ENCODE measurements around the gene SSH3. TPM values are rescaled to one million over a fixed set of nuclear protein-coding genes. Genes with fewer than 3 reads are reported as not detected.

Gene SSH3
- total RNA-seq, 2 experiments from 2014 or later = 10.7 to 26.4 TPM

DNA sequence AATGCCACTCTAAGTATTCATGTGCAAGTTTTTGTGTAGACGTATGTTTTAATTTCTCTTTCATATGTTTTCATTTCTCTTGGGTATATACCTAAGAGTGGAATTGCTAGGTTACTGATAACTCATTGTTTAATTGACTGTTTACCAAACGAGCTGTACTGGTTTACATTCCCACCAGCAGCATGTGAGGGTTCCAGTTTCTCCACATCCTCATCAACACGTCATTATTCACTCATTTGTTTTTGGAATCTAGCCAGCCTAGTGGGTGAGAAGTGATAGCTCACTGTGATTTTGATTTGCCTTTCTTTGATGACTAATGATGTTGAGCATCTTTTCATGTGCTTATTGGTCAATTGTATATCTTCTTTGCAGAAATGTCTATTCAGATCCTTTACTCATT is 10.2 kb upstream of the SSH3 start:
- H3K4me1 Mint-ChIP-seq = peaks cover 45% of the 10 kb centered on the region
- DNase-seq (no peak), ATAC-seq (no peak)
- H3K27ac Mint-ChIP-seq = peak overlapping the region; percentile 60
- peaks cover 72% of the 10 kb centered on the region for H3K36me3 Mint-ChIP-seq
- no peak overlapping the region for H3K4me3 Mint-ChIP-seq
- CTCF ChIA-PET = interaction anchor here (0.6 to 15.2 kb wide), 6 partner anchors 10 to 28 kb away, joined by 3 to 137 read pairs (median 6); partner anchors contain the start of genes GRK2 and SSH3
- H3K27me3 Mint-ChIP-seq = no peaks in the 10 kb centered on the region
- peaks cover 8% of the 10 kb centered on the region for H3K9me3 Mint-ChIP-seq (ENCODE audit: low read depth)

GRCh38 chr11:67295846-67296245 is 7.5 kb upstream of the SSH3 start:
- Mint-ChIP-seq H3K27me3 (no peaks in the 10 kb centered on the region), H3K4me1 (peaks cover 35% of the 10 kb centered on the region), H3K4me3 (no peak overlapping the region), H3K36me3 (peaks cover 80% of the 10 kb centered on the region), H3K27ac (peak overlapping the region; percentile 15), H3K9me3 (ENCODE audit: low read depth) (peaks cover 8% of the 10 kb centered on the region)
- CTCF ChIA-PET = interaction anchor here (2.2 to 15.2 kb wide), 2 partner anchors 22 to 25 kb away, joined by 8 to 137 read pairs; partner anchors contain the start of gene GRK2
- DNase-seq (no peak), ATAC-seq (no peak)

DNA sequence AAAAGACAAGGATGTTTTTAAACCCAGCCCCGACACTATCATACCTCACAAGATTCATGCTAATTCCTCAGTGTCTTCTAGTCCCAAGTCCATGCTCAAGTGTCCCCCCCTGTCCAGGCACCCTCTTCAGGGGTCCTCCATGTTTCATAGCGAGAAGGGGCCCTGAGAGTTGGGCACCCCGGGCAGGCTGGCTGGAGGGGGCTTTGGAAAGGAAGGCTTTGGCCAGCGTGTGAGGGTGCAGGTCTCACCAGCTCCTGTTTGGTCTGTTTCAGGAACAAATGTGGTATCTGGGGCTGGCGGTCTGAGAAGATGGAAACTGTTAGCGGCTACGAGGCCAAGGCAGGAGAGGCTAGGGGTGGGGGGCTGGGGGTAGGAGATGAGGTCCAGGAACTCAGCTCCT is 4.5 kb upstream of the SSH3 start:
- Mint-ChIP-seq H3K27ac (no peak overlapping the region), H3K9me3 (ENCODE audit: low read depth) (peaks cover 8% of the 10 kb centered on the region), H3K36me3 (peaks cover 55% of the 10 kb centered on the region), H3K27me3 (no peaks in the 10 kb centered on the region), H3K4me3 (no peak overlapping the region), H3K4me1 (peaks cover 15% of the 10 kb centered on the region)
- CTCF ChIA-PET = interaction anchor here (1.6 to 1.8 kb wide), 3 partner anchors 11 to 28 kb away, joined by 4 to 10 read pairs (median 6); no protein-coding TSS in a partner anchor
- DNase-seq = no peak
- ATAC-seq = no peak

DNA sequence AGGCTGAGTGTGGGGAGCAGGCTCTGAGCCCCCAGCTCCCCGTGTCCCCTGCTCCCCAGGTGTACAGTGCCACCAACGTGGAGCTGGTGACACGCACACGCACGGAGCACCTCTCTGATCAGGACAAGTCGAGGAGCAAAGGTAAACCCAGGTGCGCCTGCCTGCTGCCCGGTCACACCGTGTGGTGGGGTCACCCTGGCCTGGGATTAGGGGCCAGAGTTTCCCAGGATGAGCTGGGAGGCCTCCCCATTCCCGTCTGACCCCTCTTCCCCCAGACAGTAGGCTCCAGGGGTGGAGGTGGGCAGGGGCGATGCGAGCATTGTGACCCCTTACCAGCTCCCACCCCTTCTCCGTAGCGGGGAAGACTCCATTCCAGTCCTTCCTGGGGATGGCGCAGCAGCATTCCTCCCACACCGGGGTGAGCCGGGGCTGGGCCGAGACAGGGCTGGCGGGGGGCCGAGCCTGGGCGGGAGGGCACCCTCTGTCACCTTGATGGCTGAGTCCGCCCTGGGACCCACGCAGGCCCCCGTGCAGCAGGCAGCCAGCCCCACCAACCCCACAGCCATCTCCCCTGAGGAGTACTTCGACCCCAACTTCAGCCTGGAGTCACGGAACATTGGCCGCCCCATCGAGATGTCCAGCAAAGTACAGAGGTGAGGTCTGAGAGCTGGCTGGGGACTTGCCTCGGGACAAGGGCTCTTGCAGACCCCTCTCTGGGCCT is 3.7 kb upstream of the SSH3 start:
- CTCF ChIA-PET = interaction anchor here (1.6 to 1.8 kb wide), 3 partner anchors 12 to 29 kb away, joined by 4 to 10 read pairs (median 6); no protein-coding TSS in a partner anchor
- peaks cover 8% of the 10 kb centered on the region for H3K9me3 Mint-ChIP-seq (ENCODE audit: low read depth)

GRCh38 chr11:67300256-67300755 is 3.0 kb upstream of the SSH3 start:
- ATAC-seq = no peak
- H3K4me3 Mint-ChIP-seq = no peak overlapping the region
- H3K27me3 Mint-ChIP-seq = no peaks in the 10 kb centered on the region
- H3K27ac Mint-ChIP-seq = no peak overlapping the region
- H3K36me3 Mint-ChIP-seq = peaks cover 40% of the 10 kb centered on the region
- DNase-seq = no peak
- H3K9me3 Mint-ChIP-seq (ENCODE audit: low read depth) = peaks cover 8% of the 10 kb centered on the region
- peaks cover 16% of the 10 kb centered on the region for H3K4me1 Mint-ChIP-seq
- CTCF ChIA-PET = interaction anchor here (0.7 kb wide), 1 partner anchor 12 kb away, joined by 3 read pairs; no protein-coding TSS in a partner anchor

More for the DNA sequence above, 3.7 kb upstream of the SSH3 start:
- DNase-seq (no peak), ATAC-seq (no peak)
- Mint-ChIP-seq H3K27me3 (no peaks in the 10 kb centered on the region), H3K4me3 (no peak overlapping the region), H3K27ac (no peak overlapping the region), H3K4me1 (peaks cover 14% of the 10 kb centered on the region), H3K36me3 (peaks cover 47% of the 10 kb centered on the region)

GRCh38 chr11:67300756-67301312 is 2.5 kb upstream of the SSH3 start:
- CTCF ChIA-PET = interaction anchor here (0.7 to 3.1 kb wide), 3 partner anchors 11 to 34 kb away, joined by 3 to 9 read pairs (median 3); partner anchors contain the start of gene ANKRD13D
- H3K4me1 Mint-ChIP-seq = peaks cover 16% of the 10 kb centered on the region
- DNase-seq (no peak), ATAC-seq (no peak)
- peaks cover 8% of the 10 kb centered on the region for H3K9me3 Mint-ChIP-seq (ENCODE audit: low read depth)
- no peak overlapping the region for H3K27ac Mint-ChIP-seq
- H3K27me3 Mint-ChIP-seq = no peaks in the 10 kb centered on the region
- H3K4me3 Mint-ChIP-seq = no peak overlapping the region
- H3K36me3 Mint-ChIP-seq = peaks cover 35% of the 10 kb centered on the region

GRCh38 chr11:67301313-67301921 is 1.9 kb upstream of the SSH3 start:
- Mint-ChIP-seq H3K27ac (no peak overlapping the region), H3K4me1 (peaks cover 13% of the 10 kb centered on the region), H3K36me3 (peaks cover 29% of the 10 kb centered on the region), H3K4me3 (no peak overlapping the region), H3K27me3 (no peaks in the 10 kb centered on the region), H3K9me3 (ENCODE audit: low read depth) (peaks cover 4% of the 10 kb centered on the region)
- ATAC-seq = no peak
- CTCF ChIA-PET = interaction anchor here (0.9 to 4.4 kb wide), 5 partner anchors 8 to 39 kb away, joined by 3 to 29 read pairs (median 10); partner anchors contain the start of gene ANKRD13D
- DNase-seq = no peak

GRCh38 chr11:67301951-67302516 is 1.3 kb upstream of the SSH3 start:
- Mint-ChIP-seq H3K4me3 (no peak overlapping the region), H3K9me3 (ENCODE audit: low read depth) (peaks cover under 1% of the 10 kb centered on the region)
- no peak for DNase-seq

GRCh38 chr11:67302571-67303131 is 679 bp upstream of the SSH3 start:
- no peak for DNase-seq
- peaks cover 21% of the 10 kb centered on the region for H3K36me3 Mint-ChIP-seq
- H3K4me1 Mint-ChIP-seq = peaks cover 13% of the 10 kb centered on the region
- H3K27ac Mint-ChIP-seq = peak overlapping the region; percentile 24
- ATAC-seq = peak; percentile 2
- CTCF ChIA-PET = interaction anchor here (0.7 to 4.4 kb wide), 9 partner anchors 9 to 43 kb away, joined by 3 to 29 read pairs (median 9); partner anchors contain the start of gene ANKRD13D
- H3K4me3 Mint-ChIP-seq = peak overlapping the region; percentile 41
- no peaks in the 10 kb centered on the region for H3K9me3 Mint-ChIP-seq (ENCODE audit: low read depth)
- H3K27me3 Mint-ChIP-seq = no peaks in the 10 kb centered on the region

More at GRCh38 chr11:67301951-67302516, 1.3 kb upstream of the SSH3 start:
- peaks cover 23% of the 10 kb centered on the region for H3K36me3 Mint-ChIP-seq
- H3K4me1 Mint-ChIP-seq = peaks cover 13% of the 10 kb centered on the region
- no peak for ATAC-seq
- no peaks in the 10 kb centered on the region for H3K27me3 Mint-ChIP-seq
- CTCF ChIA-PET = interaction anchor here (1.2 to 4.4 kb wide), 6 partner anchors 8 to 44 kb away, joined by 3 to 29 read pairs (median 10); partner anchors contain the start of gene ANKRD13D
- H3K27ac Mint-ChIP-seq = no peak overlapping the region

DNA sequence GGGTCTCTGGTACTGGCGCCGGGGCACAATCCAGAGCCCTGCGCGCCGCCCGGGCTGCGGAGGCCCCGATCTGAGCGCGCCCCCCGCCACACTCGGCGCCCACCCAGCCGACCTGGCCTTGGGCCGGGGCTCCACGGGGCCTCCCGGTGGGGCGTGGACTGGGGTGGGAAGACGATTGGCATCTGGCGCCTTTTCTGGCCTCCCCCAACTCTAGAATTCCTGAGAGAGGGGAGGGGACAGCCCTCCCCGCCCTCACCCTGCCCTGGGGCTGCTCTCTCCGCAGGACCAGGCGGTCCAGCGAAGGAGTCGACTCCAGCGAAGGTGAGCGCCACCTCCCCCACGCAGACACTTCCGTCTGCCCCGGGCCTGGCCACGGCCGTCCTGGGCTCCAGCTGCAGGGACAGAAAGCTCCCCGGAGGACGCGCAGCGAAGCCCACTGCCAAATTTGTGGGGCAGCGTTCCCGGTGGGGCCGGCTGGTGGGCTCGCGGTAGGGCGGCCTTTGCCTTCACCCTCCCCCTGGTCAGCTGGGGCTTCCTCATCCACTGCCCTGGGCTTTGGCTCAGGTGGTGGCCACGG is 593 bp downstream of the SSH3 start:
- no peaks in the 10 kb centered on the region for H3K9me3 Mint-ChIP-seq (ENCODE audit: low read depth)
- peaks cover 10% of the 10 kb centered on the region for H3K36me3 Mint-ChIP-seq
- no peaks in the 10 kb centered on the region for H3K27me3 Mint-ChIP-seq
- ATAC-seq = peak; percentile 34
- H3K4me3 Mint-ChIP-seq = peak overlapping the region; percentile 69
- DNase-seq = no peak
- peaks cover 11% of the 10 kb centered on the region for H3K4me1 Mint-ChIP-seq
- H3K27ac Mint-ChIP-seq = no peak overlapping the region
- CTCF ChIA-PET = interaction anchor here (1.0 to 4.4 kb wide), 8 partner anchors 10 to 50 kb away, joined by 3 to 29 read pairs (median 10); partner anchors contain the start of gene ANKRD13D

- peak overlapping the region; percentile 69 for H3K4me3 Mint-ChIP-seq
- H3K36me3 Mint-ChIP-seq = peaks cover 8% of the 10 kb centered on the region
- H3K4me1 Mint-ChIP-seq = peaks cover 11% of the 10 kb centered on the region
- CTCF ChIA-PET = interaction anchor here (0.8 to 4.4 kb wide), 4 partner anchors 11 to 78 kb away, joined by 3 to 29 read pairs (median 4); no protein-coding TSS in a partner anchor
- H3K27me3 Mint-ChIP-seq = no peaks in the 10 kb centered on the region
- no peak for ATAC-seq
- H3K27ac Mint-ChIP-seq = no peak overlapping the region
- no peaks in the 10 kb centered on the region for H3K9me3 Mint-ChIP-seq (ENCODE audit: low read depth)
- no peak for DNase-seq
These were observed 1.3 kb downstream of the SSH3 start for GRCh38 chr11:67304511-67305113.

All from activated CD8-positive, alpha-beta memory T cell treated with anti-CD3 and anti-CD28 coated beads, Interleukin-2, amount 10 ng/mL, durations not matched to agents 7 days and 5 days (primary cell).